ENCODE measurements around the gene IGSF21. TPM values are rescaled to one million over a fixed set of nuclear protein-coding genes. Genes with fewer than 3 reads are reported as not detected.
"Not testable (repeated sequence)": the region's sequence is repeated elsewhere in the genome, so short reads cannot be mapped to it uniquely, and the experiment has no call there.

Gene IGSF21
- polyA plus RNA-seq, 3 donors = not detected

- intact Hi-C loops (cut with micrococcal nuclease) = no loop called here
- Histone ChIP-seq H4K20me1 (ENCODE audit: insufficient read depth, low read length) (no peaks in the 10 kb centered on the region), H3K27me3 (ENCODE audit: control insufficient read depth in 2 of 2, insufficient read depth in 2 of 2, low read length in 2 of 2) (no peaks in the 10 kb centered on the region), H2AFZ (ENCODE audit: insufficient read depth, low read depth, low read length, poor library complexity, severe bottlenecking) (no peak overlapping the region), H3K9me3 (replicated peaks in 1 of 2; ENCODE audit: control insufficient read depth in 1 of 2, insufficient read depth in 1 of 2, low read length in 2 of 2) (no peaks in the 10 kb centered on the region), H3K4me1 (ENCODE audit: control insufficient read depth in 1 of 2, insufficient read depth in 2 of 2, low read length in 2 of 2) (peaks cover 22 to 23% of the 10 kb centered on the region in 2 donors), H3K27ac (ENCODE audit: low read depth in 1 of 2, low read length in 2 of 2) (peak overlapping the region; percentile 58 to 68), H3K9ac (ENCODE audit: insufficient read depth, low read length, poor library complexity, severe bottlenecking) (no peak overlapping the region), H3K4me3 (replicated peaks in 1 of 3; ENCODE audit: low read depth in 2 of 3, low read length in 3 of 3) (no peak overlapping the region), H3K36me3 (replicated peaks in 1 of 2; ENCODE audit: control insufficient read depth in 1 of 2, insufficient read depth in 2 of 2, low read length in 2 of 2) (no peaks in the 10 kb centered on the region), H3K4me2 (replicated peaks; ENCODE audit: extremely low read depth, low read length, poor library complexity, severe bottlenecking) (no peak overlapping the region), H3K79me2 (ENCODE audit: insufficient read depth, low read length) (no peaks in the 10 kb centered on the region)
- H3K27ac Mint-ChIP-seq = peak overlapping the region; percentile 65 to 88 (median 78)
- peak; percentile 75 to 88 (median 78) for DNase-seq
- H3K4me3 Mint-ChIP-seq = no peak overlapping the region
- 55% methylated on average over 7 of the region's 13 CpGs for WGBS (ENCODE audit: insufficient coverage)
- H3K36me3 Mint-ChIP-seq = no peaks in the 10 kb centered on the region
- TF ChIP-seq, protein P1, sequence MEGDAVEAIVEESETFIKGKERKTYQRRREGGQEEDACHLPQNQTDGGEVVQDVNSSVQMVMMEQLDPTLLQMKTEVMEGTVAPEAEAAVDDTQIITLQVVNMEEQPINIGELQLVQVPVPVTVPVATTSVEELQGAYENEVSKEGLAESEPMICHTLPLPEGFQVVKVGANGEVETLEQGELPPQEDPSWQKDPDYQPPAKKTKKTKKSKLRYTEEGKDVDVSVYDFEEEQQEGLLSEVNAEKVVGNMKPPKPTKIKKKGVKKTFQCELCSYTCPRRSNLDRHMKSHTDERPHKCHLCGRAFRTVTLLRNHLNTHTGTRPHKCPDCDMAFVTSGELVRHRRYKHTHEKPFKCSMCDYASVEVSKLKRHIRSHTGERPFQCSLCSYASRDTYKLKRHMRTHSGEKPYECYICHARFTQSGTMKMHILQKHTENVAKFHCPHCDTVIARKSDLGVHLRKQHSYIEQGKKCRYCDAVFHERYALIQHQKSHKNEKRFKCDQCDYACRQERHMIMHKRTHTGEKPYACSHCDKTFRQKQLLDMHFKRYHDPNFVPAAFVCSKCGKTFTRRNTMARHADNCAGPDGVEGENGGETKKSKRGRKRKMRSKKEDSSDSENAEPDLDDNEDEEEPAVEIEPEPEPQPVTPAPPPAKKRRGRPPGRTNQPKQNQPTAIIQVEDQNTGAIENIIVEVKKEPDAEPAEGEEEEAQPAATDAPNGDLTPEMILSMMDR (IDR thresholded peaks at IDR 0.05) = no peak
- H3K27me3 Mint-ChIP-seq (ENCODE audit: low read depth in 3 of 3) = peaks cover 2 to 11% (median 7%) of the 10 kb centered on the region in 3 donors
- peaks cover 0 to 5% (median 0%) of the 10 kb centered on the region in 7 donors for H3K9me3 Mint-ChIP-seq
- H3K4me1 Mint-ChIP-seq = peaks cover 13% of the 10 kb centered on the region
Observed at GRCh38 chr1:18160290-18160942, 52.8 kb downstream of the IGSF21 start.

DNA sequence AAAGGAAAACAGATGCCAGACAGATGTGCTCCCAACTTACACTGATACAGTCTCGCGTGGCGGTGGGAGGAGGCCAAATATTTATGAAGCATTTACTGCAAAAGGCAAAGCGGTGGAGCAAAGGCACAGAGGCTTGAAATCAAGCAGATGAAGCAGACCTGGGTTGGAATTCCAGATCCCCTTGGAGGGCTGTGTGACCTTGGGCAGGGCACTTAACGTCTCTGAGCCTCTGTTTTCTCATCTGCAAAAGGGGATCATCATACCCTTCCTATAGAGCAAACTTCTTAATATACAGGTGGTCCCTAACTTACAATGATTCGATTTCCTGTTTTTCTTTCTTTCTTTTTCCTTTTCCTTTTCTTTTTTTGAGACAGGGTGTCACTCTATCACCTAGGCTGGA lies 54.1 kb downstream of the IGSF21 start:
- intact Hi-C loops (cut with micrococcal nuclease) = no loop called here
- Histone ChIP-seq H3K4me2 (replicated peaks; ENCODE audit: extremely low read depth, low read length, poor library complexity, severe bottlenecking) (no peak overlapping the region), H4K20me1 (ENCODE audit: insufficient read depth, low read length) (no peaks in the 10 kb centered on the region), H2AFZ (ENCODE audit: insufficient read depth, low read depth, low read length, poor library complexity, severe bottlenecking) (no peak overlapping the region), H3K27me3 (ENCODE audit: control insufficient read depth in 2 of 2, insufficient read depth in 2 of 2, low read length in 2 of 2) (no peaks in the 10 kb centered on the region), H3K79me2 (ENCODE audit: insufficient read depth, low read length) (no peaks in the 10 kb centered on the region), H3K4me3 (replicated peaks in 1 of 3; ENCODE audit: low read depth in 2 of 3, low read length in 3 of 3) (no peak overlapping the region), H3K4me1 (ENCODE audit: control insufficient read depth in 1 of 2, insufficient read depth in 2 of 2, low read length in 2 of 2) (peaks cover 33 to 34% of the 10 kb centered on the region in 2 donors), H3K9me3 (replicated peaks in 1 of 2; ENCODE audit: control insufficient read depth in 1 of 2, insufficient read depth in 1 of 2, low read length in 2 of 2) (no peaks in the 10 kb centered on the region), H3K9ac (ENCODE audit: insufficient read depth, low read length, poor library complexity, severe bottlenecking) (no peak overlapping the region), H3K36me3 (replicated peaks in 1 of 2; ENCODE audit: control insufficient read depth in 1 of 2, insufficient read depth in 2 of 2, low read length in 2 of 2) (no peaks in the 10 kb centered on the region), H3K27ac (ENCODE audit: low read depth in 1 of 2, low read length in 2 of 2) (no peak overlapping the region)
- H3K9me3 Mint-ChIP-seq = peaks cover 0 to 5% (median 0%) of the 10 kb centered on the region in 7 donors
- H3K27me3 Mint-ChIP-seq (ENCODE audit: low read depth in 3 of 3) = peaks cover 2 to 11% (median 4%) of the 10 kb centered on the region in 3 donors
- H3K27ac Mint-ChIP-seq = peak overlapping the region in 1 of 7 donors; percentile 17
- no peak overlapping the region for H3K4me3 Mint-ChIP-seq
- no peak for DNase-seq
- 91% methylated on average over 6 of the region's 6 CpGs for WGBS (ENCODE audit: insufficient coverage)
- H3K4me1 Mint-ChIP-seq = peaks cover 18% of the 10 kb centered on the region
- no peaks in the 10 kb centered on the region for H3K36me3 Mint-ChIP-seq
- TF ChIP-seq, protein P1 (IDR thresholded peaks at IDR 0.05) = no peak

DNA sequence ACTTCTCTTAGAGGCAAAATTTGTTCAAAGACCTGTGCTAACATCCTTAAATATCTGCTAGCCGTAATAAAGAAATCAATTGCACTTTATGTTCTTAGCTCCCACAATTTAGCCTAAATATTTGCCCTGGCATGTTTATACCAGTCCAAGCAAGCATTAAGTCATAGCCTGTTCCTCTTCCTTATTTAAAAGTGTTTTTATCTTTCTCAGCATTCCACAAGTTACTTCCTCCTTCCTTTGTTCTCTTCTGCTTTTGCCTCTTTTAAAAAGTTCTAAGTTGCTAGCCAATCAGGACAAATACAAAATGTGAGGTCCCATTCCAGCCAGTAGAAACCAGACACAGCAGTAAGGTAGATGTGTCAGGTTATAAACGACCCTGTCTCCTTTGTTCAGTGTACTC lies 58.0 kb downstream of the IGSF21 start:
- Histone ChIP-seq H3K27ac (ENCODE audit: low read depth in 1 of 2, low read length in 2 of 2) (peak overlapping the region in 1 of 2 donors; percentile 53), H3K4me1 (ENCODE audit: control insufficient read depth in 1 of 2, insufficient read depth in 2 of 2, low read length in 2 of 2) (peaks cover 23 to 24% of the 10 kb centered on the region in 2 donors)
- H3K9me3 ChIP-seq (replicated peaks in 1 of 2; ENCODE audit: control insufficient read depth in 1 of 2, insufficient read depth in 1 of 2, low read length in 2 of 2); H3K79me2 ChIP-seq (ENCODE audit: insufficient read depth, low read length); H3K36me3 Mint-ChIP-seq; H2AFZ ChIP-seq (ENCODE audit: insufficient read depth, low read depth, low read length, poor library complexity, severe bottlenecking); H3K4me3 Mint-ChIP-seq; H3K27me3 ChIP-seq (ENCODE audit: control insufficient read depth in 2 of 2, insufficient read depth in 2 of 2, low read length in 2 of 2); H3K36me3 ChIP-seq (replicated peaks in 1 of 2; ENCODE audit: control insufficient read depth in 1 of 2, insufficient read depth in 2 of 2, low read length in 2 of 2); H3K9me3 Mint-ChIP-seq; intact Hi-C loops (cut with micrococcal nuclease); H3K4me1 Mint-ChIP-seq; H3K4me3 ChIP-seq (replicated peaks in 1 of 3; ENCODE audit: low read depth in 2 of 3, low read length in 3 of 3); H3K4me2 ChIP-seq (replicated peaks; ENCODE audit: extremely low read depth, low read length, poor library complexity, severe bottlenecking); H3K9ac ChIP-seq (ENCODE audit: insufficient read depth, low read length, poor library complexity, severe bottlenecking); H4K20me1 ChIP-seq (ENCODE audit: insufficient read depth, low read length); H3K27me3 Mint-ChIP-seq (ENCODE audit: low read depth in 3 of 3): not testable (repeated sequence)
- WGBS (ENCODE audit: insufficient coverage) = no CpG with 5 or more reads among the region's 2 CpGs
- H3K27ac Mint-ChIP-seq = peak overlapping the region in 2 of 7 donors; percentile 9 to 21
- DNase-seq = peak in 1 of 3 donors; percentile 5
